Measurements from ENCODE around the gene IYD.
"Not testable (repeated sequence)": the region's sequence is repeated elsewhere in the genome, so short reads cannot be mapped to it uniquely, and the experiment has no call there.

The IYD gene

GRCh38 chr6:150369408-150369807 lies 596 bp downstream of the IYD start:
- Mint-ChIP-seq H3K9me3 (no peaks in the 10 kb centered on the region), H3K27me3 (ENCODE audit: low read depth, poor library complexity) (peaks cover 15% of the 10 kb centered on the region), H3K4me3 (no peak overlapping the region), H3K4me1 (no peaks in the 10 kb centered on the region), H3K27ac (no peak overlapping the region), H3K36me3 (ENCODE audit: low read depth) (no peaks in the 10 kb centered on the region)
- no peak for TF ChIP-seq CTCF (IDR thresholded peaks at IDR 0.05)
- no peak for DNase-seq

GRCh38 chr6:150370112-150370511 lies 1.3 kb downstream of the IYD start:
- Mint-ChIP-seq H3K27me3 (ENCODE audit: low read depth, poor library complexity) (peaks cover 22% of the 10 kb centered on the region), H3K36me3 (ENCODE audit: low read depth) (no peaks in the 10 kb centered on the region), H3K4me3 (no peak overlapping the region), H3K9me3 (no peaks in the 10 kb centered on the region), H3K4me1 (no peaks in the 10 kb centered on the region), H3K27ac (no peak overlapping the region)
- DNase-seq: no peak
- no peak for TF ChIP-seq CTCF (IDR thresholded peaks at IDR 0.05)

- DNase-seq: no peak
- no peaks in the 10 kb centered on the region for H3K4me1 Mint-ChIP-seq
- no peak overlapping the region for H3K4me3 Mint-ChIP-seq
- no peaks in the 10 kb centered on the region for H3K9me3 Mint-ChIP-seq
- peaks cover 32% of the 10 kb centered on the region for H3K27me3 Mint-ChIP-seq (ENCODE audit: low read depth, poor library complexity)
- no peak overlapping the region for H3K27ac Mint-ChIP-seq
- TF ChIP-seq CTCF (IDR thresholded peaks at IDR 0.05): no peak
- H3K36me3 Mint-ChIP-seq (ENCODE audit: low read depth): no peaks in the 10 kb centered on the region
Measured at GRCh38 chr6:150371356-150371755, 2.5 kb downstream of the IYD start.

- no peak for TF ChIP-seq CTCF (IDR thresholded peaks at IDR 0.05)
- no peak overlapping the region for H3K27ac Mint-ChIP-seq
- H3K4me1 Mint-ChIP-seq: no peaks in the 10 kb centered on the region
- H3K9me3 Mint-ChIP-seq: no peaks in the 10 kb centered on the region
- no peaks in the 10 kb centered on the region for H3K36me3 Mint-ChIP-seq (ENCODE audit: low read depth)
- H3K27me3 Mint-ChIP-seq (ENCODE audit: low read depth, poor library complexity): peaks cover 31% of the 10 kb centered on the region
- H3K4me3 Mint-ChIP-seq: no peak overlapping the region
- no peak for DNase-seq
Measured at GRCh38 chr6:150372051-150372450, 3.2 kb downstream of the IYD start.

GRCh38 chr6:150373260-150373701 lies 4.5 kb downstream of the IYD start:
- no peak for TF ChIP-seq CTCF (IDR thresholded peaks at IDR 0.05)
- H3K9me3 Mint-ChIP-seq: no peaks in the 10 kb centered on the region
- no peaks in the 10 kb centered on the region for H3K36me3 Mint-ChIP-seq (ENCODE audit: low read depth)
- no peak overlapping the region for H3K4me3 Mint-ChIP-seq
- no peak overlapping the region for H3K27ac Mint-ChIP-seq
- no peaks in the 10 kb centered on the region for H3K4me1 Mint-ChIP-seq
- peaks cover 33% of the 10 kb centered on the region for H3K27me3 Mint-ChIP-seq (ENCODE audit: low read depth, poor library complexity)
- DNase-seq: no peak

- H3K27ac Mint-ChIP-seq; H3K4me3 Mint-ChIP-seq; H3K9me3 Mint-ChIP-seq; H3K36me3 Mint-ChIP-seq (ENCODE audit: low read depth); DNase-seq; H3K4me1 Mint-ChIP-seq: not testable (repeated sequence)
- H3K27me3 Mint-ChIP-seq (ENCODE audit: low read depth, poor library complexity): peaks cover 37% of the 10 kb centered on the region
Measured at GRCh38 chr6:150374346-150374745, 5.5 kb downstream of the IYD start.
